GM21381 (cell line): ENCODE results near the gene CHADL.

Experiments used
- ATAC-seq: cut with Tn5 transposase; IDR thresholded peaks from one replicate; pipeline ENCODE4 v1.9.1; 2021; ENCODE audit warnings: mild to moderate bottlenecking, moderate library complexity; ENCODE audit not compliant: unreplicated experiment

CHADL gene

DNA sequence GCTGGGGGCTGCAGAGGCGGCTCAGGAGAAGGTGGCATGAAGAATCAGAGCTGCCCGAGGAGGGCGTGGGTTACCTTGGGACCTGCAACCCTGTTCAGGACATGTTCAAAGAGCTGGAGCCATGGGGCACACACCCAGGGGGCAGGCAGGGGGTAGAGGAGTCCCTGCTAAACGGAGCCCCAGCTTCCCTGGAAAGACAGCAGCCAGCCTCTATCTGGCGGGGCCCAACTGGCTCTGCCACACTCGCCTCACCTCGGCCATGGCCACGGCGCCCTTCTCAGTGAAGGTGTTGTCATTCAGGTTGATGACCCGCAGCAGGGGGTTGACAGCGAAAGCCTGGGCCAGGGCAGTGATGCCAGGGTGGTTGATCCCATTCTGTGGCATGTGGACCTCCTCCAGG, 17.0 kb upstream of the CHADL start:
- no peak for ATAC-seq

DNA sequence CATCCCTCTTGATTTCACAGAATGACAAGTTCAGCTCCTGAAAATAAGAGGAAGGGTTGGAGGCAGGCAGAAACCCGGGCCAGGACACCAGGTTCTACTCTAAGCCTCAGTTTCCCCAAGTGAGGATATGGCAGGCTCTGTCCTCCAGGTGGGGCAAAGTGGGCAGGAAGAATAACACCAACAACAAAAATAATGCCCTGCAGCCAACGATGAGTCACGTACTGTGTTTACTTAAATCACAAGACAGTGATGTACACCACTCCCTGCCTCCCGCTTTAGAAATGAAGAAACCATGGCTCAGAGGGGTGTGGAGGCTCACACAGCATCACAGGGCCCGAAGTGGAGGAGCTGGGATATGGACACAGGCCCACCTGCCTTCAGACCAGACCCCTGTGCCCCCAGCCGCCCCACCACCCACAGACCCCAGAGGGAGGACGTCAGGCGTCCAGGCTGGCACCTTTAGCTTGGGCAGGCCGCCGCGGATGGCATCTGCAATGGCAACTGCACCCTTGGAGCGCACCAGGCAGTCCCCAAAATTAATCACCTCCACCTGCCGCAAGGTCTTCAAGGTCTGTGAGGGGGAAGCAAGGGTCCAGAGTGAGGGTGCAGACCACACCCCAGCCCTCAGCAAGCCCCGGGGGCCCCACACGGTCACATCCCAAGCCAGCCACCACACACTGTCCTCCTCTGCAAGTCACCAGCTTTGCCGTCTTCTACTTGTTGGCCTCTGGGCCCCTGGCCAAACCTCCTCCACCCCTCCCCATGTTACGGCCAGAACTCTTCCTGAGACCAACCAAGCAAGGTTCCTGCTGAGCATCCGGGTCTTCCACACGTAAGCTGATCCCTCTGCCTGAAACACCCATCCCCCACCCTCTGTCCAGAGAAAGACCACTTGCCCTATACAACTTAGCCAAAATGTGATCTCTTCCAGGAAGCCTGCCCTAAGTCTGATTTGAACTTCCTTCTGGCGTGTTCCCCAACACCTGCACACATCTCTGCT, 15.8 kb upstream of the CHADL start:
- ATAC-seq, result no peak

DNA sequence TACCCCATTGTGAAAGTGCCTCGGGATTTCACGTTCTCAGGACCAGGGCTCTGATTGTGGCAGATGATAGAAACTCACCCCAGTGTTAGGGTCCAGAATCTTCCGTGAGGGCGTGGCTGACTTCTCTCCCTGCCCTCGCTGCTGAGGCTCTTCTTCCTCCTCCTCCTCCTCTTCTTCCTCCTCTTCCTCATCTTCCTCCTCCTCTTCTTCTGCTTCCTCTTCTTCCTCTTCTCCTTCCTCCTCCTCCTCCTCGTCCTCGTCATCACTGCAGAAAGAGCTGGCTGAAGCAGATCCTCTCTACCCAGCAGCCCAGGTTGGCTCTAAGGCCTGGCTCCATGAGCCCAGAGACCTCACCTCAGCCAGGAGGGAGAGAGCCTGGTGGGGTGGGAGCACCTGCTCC, 13.5 kb upstream of the CHADL start:
- ATAC-seq, result no peak

DNA sequence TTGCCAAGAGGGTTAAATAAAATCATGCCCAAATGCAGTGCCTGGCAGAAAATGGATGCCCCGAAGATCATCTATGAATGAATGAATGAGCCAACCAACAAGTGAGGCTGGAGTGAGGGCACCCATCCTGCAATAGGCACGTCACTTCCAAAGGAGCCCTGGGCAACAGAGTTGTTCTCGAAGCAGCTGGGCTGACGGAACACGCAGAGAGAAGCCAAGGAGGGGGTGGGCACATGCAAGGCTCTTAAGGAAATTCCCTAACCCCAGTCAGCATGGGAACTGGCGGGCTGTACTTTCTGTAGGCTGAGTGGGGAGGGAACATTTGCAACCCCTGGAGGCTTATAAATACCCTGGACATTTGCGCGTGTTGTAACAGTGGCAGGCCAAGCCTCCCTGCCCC, 11.6 kb upstream of the CHADL start:
- ATAC-seq, result no peak

DNA sequence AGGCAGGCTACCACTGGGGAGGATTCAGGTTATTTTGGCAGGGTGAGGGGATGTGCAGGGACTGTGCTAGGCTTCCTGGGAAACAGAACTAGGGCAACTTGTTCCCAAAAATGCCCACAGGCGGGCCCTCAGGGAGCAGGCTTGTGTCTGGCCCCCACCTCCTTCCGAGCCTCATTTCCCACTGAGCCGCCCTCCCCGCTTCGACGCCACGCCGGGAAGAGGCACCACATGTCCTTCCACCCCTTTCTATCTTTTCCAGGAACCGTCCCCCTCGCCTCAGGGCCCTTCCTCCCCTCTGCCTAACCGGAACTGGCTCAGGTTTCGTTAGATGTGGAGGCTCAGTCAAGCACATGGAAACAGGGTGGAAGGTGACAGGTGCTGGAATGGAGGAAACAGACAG, 9.4 kb upstream of the CHADL start:
- no peak for ATAC-seq

DNA sequence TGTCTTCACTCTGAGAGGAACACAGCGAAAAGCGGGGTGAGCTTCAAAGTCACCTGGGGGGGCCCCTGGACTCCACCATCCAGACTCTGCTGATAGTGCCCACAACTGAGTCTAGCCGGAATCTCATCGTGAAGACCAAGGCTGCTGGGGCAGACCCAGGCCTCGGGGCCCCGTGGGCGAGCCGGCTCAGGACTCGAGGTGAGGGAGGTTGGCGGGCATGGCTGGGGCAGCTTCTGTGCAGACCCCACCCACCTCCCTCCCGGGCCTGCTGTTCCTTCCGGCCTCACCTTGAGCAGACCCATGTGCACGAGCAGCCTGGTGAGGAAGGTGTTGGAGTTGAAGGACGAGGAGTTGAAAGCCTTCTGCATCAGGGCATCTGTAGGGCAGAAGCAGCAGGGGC, 8.7 kb upstream of the CHADL start:
- no peak for ATAC-seq

DNA sequence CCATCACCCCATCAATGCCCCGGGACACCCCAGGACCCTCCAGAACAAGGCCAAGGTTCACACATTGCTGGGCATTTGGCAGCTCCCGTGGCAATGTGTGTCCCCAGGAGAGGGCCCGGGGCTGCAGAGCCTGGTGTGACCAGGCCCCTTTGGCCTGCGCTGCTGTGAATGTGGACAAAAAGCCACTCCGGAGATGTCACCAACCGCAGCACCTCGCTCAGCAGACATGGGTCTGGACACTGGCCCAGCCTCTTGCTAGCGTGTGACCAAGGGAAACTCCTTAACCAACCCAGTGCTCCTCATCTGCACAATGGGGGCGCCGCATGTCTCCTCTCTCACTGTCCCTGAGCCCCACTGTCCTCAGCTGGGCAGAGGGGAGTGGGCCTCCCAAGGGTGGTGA, 8.0 kb upstream of the CHADL start:
- ATAC-seq, result no peak

DNA sequence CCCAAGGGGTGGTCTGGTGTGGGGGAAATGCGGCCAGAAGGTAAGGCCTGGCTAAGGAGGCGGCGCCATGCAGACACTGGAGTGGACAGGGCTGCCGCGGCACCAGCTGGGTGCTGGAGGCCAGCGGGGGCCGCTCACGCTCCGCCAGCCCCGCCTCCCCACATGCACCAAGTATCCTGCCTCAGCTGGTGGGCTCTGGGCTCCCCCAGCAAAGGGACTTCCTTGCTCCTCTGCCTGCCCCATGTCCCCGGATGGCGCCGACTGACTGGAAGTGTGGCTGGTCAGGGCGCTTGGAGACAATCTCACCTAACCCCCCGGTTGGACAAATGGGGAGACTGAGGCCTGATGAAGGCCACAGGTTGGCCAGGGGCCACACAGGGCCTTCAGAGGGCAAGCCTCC, 7.6 kb upstream of the CHADL start:
- no peak for ATAC-seq

DNA sequence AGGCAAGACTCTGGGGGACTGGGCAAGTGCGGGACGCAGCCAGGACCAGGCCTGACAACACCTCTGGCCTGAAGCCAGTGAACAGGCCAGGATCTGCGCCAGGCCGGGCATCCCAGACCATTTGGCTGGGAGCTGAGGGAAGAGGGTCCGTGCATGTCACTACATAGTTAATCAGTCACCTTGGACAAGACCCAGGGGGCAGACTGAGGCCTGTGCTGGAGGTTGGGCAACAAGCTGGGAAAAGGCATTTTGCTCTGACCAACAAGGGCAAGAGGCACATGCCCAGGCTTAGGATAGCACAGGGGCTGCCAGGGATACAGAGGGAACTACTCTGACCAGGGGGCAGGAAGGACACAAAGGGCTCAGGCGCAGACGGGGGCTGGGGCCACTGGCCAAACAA, 7.0 kb upstream of the CHADL start:
- no peak for ATAC-seq

DNA sequence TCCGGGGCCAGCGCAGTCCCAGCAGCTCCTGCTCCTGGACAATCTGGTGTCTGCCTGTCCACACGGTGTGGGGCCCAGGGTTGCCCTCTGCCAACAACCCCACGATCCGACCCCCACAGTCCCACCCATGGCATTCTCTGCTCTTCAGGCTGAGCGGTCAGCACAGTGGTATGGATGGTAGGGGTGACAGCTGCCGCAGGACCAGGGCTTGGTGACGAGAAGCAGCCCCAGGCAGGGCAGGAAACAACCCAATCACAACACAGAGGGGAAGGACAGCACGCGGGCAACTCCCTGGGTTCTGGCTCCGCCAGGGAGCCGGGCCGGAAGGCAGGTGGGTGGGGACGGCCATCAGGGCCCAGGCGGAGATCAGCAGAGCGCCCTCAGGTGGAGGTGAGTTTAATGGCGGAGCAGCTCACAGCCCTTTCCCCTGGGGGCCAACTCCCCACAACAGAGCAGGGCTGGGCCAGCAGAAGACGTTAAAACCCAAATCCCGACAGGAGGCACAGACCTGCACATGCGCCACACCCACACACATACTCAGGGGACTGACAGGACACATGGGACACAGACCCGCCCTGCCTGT, 5.3 kb upstream of the CHADL start:
- no peak for ATAC-seq

DNA sequence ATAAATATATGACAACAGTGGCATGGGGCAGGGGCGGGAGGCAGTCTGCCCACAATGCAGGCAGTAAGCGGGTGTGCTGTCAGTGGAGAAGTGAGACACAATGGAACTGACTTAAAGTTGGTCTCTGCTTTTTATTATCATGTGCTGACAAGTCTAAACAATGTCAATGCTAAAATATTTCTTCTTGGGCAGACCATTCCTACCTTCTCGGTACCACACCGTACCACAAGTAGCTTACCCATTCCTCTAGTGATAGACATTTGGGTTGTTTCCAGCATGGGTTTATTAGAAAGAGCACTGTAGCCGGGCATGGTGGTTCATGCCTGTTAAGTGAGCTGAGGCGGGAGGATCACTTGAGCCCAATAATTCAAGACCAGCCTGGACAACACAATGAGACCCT, 2.6 kb upstream of the CHADL start:
- ATAC-seq, result no peak

DNA sequence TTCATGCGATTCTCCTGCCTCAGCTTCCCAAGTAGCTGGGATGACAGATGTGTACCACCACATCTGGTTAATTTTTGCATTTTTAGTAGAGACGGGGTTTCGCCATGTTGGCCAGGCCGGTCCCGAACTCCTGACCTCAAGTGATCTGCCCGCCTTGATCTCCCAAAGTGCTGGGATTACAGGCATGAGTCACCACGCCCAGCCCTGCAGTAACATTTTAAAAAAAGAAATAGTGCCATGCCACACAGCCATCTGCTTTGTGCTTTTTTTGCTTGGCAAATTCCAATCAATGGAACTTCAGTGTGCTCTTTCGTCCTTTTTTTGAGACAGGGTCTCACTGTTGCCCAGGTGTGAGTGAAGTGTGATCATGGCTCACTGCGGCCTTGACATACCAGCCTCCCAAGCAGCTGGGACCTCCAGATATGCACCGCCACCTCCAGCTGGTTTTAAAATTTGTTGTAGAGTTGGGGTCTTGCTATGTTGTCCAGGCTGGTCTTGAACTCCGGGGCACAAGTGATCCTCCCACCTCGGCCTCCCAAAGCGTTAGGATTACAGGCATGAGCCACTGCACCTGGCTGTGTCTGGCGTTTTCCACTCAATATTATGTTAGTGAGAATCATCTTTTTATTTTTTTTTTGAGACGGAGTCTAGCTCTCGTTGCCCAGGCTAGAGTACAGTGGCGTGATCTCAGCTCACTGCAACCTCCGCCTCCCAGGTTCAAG, 1.8 kb upstream of the CHADL start:
- no peak for ATAC-seq

DNA sequence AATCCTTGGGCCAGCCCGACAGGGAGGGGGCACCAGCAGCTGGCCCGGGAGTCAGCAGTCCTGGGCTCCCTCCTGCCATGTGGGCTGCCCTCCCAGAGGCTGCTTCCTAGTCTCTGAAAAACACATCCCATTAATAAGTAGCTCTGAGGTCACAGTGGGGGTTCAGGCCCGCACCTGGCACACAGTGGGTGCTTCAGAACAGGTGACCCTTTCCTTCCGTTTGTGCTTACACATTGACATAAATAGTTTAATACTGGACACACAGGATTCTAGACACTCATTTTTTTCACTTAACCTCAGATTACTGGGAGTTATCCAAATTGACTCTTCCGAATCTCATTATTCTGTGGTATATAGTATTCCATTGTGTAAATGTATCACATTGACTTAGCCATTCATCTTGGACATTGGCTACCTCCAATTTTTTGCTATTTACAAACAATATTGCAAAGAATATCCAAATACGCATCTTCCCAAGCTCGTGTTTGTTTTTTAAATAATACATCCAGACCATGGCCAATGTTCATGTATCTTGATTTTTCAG, 474 bp upstream of the CHADL start:
- no peak for ATAC-seq

DNA sequence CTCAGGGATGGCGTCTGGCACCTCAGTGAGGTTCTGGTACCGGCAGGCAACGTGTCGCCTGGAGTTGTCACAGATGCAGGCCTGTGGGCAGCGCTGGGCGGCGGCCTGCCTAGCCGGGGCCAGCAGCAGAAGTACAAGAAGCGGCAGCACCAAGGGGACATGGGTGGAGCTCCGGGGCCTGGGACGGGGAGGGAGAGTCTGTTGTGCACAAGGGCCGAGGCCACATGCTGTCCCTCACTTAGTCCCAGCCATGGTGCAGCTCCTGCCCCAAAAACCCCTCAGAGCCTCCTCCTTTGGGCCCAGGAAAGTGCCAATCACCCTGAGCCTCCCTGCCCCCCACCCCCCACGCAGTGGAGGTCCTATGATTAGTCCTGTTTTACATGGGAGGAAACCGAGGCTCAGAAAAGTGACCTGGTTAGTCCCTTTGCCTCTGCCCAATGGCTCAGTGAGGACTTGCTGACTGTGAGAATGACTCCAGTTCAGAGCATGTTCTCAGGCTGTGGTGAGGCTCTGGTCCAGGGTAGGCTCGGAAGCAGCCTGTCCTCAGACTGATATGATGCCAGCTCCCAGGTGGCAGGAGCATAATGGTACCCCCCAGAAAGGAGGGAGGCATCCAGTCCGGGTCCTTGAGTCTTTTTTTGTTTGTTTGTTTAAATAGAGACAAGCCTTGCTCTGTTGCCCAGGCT, 1.1 kb downstream of the CHADL start:
- ATAC-seq, result no peak

DNA sequence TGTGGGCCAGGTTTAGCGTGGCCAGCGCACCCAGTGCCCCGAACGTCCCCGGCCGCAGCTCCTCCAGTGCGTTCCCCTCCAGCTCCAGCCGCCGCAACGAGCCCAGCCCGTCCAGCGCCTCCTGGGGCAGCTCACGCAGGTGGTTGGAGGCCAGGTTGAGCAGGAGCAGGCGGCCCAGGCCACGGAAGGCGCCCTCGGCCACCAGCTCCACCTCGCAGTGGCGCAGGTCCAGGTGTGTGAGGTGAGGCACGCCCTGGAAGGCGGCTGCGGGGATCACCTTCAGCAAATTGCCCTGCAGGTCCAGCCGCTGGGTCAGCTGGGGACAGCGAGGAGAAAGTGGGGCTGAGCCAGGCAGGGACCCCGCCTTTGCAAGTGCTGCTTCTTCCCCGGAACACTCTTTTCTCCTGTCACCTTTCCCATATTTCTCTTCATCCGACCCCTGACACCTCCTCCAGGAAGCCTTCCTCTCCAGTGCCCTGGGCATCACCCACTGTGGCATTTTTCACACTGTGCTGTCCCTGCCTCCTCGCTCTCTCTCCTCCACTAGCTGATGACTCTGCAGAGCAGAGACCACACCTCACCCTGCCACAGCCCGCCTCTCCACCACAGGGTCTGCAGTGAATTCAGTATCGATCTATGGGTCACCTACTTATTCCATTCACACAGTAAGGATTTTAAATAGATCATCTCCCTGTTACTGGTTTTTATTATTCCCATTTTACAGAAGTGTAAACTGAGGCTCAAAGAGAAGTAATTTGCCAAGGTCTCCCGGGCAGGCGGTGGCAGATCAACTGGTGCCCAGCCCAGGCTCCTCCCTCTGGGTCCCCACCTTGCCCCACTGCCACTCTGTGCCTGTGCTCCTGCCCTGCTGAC, 1.9 kb downstream of the CHADL start:
- no peak for ATAC-seq

DNA sequence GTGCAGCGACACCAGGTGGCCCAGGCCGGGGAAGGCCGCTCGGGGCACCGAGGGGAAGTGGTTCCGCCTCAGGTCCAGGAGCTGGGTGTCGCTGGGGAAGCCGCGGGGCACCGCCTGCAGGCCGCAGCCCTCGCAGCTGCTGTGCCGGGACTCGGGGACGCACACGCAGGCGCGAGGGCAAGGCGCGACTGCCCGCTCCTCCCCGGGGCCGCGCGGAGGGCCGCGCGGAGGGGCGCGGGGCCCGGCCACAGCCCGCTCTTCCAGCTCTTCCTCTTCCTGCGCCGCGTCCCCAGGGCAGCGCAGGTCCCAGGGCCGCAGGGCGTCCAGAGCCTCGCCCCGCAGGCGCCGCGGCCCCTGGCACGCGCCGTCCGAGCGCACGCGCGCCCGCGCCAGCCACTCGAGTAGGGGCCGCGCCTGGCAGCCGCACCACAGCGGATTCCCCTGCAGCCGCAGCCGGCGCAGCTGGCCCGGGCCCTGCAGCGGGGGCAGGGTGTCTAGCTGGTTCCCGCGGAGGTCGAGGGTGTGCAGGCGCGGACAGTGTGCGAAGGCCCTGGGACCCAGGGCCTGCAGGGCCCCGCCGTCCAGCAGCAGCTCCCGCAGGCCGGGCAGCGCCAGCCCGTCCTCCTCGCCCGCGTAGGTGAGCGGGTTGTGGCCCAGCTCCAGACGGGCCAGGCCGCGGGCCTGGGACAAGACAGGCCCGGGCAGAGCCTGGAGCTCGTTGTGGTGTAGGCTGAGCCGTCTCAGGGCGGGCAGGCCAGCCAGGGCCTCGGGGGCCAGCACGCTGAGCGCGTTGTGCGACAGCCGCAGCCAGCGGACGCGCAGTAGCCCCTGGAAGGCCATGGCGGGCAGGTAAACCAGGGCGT, 2.8 kb downstream of the CHADL start:
- no peak for ATAC-seq

DNA sequence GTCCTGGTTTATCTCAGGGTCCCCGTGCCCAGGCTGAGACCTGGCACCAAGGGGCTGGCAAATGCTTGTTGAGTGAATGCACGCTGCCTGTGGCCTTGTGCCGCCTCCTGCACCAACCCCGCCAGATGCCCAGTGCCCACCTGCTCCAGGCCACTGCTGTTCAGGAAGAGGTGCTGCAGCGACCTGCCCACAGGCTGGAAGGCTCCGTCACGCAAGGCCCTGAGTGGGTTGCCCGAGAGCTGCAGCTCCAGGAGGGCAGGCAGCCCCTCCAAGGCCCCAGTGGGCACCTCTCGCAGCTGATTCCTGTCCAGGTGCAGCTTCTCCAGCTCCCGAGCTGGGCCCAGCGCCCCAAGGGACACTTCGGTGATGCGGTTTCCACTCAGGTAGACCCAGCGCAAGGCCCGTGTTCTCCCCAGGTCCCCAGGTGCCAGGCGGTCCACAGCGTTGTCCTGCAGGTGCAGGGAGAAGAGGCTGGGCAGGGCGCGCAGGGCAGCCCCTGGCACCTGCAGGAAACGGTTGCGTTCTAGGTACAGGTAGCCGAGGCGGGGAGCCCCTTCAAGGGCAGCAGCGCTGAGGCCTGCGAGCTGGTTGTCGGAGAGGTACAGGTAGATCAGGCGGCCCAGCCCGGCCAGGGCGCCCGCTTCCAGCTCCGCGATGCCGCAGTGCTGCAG, 3.6 kb downstream of the CHADL start:
- no peak for ATAC-seq
